Fibroblast of lung (primary cell): Measurements from ENCODE around the gene TMEM52B. TPM values are rescaled to one million over a fixed set of nuclear protein-coding genes. Genes with fewer than 3 reads are reported as not detected.

Experiments
- DNase-seq, 2 donors: peaks; one replicate each; pipeline versions ENCODE4 v3.0.0 to v3.0.0-alpha.2; 2010; ENCODE audit warnings: low read depth in 2 of 2
- H2AFZ ChIP-seq: 2 replicates; pipeline ENCODE4 v1.5.1; 2012; ENCODE audit warnings: low read length, control low read depth, inconsistent platforms
- H3K27ac ChIP-seq: 2 replicates; pipeline ENCODE4 v1.5.1; 2011; ENCODE audit warnings: low read length, control low read depth; ENCODE audit not compliant: insufficient read depth
- H3K27me3 ChIP-seq: 2 replicates; pipeline ENCODE4 v1.5.1; 2011; ENCODE audit warnings: mild to moderate bottlenecking, low read length; ENCODE audit not compliant: control insufficient read depth, insufficient read depth
- H3K36me3 ChIP-seq: 2 replicates; pipeline ENCODE4 v1.5.1; 2011; ENCODE audit warnings: low read length; ENCODE audit not compliant: control insufficient read depth, insufficient read depth
- H3K4me1 ChIP-seq: 2 replicates; pipeline ENCODE4 v1.5.1; 2011; ENCODE audit warnings: low read length; ENCODE audit not compliant: control insufficient read depth, insufficient read depth; ENCODE audit errors: extremely low read depth
- H3K4me2 ChIP-seq: 2 replicates; pipeline ENCODE4 v1.5.1; 2011; ENCODE audit warnings: low read length, control low read depth; ENCODE audit not compliant: insufficient read depth; ENCODE audit errors: extremely low read depth
- H3K4me3 ChIP-seq, 4 experiments: fragments of 200-600 bp in 1 of 4; sonication (generic) in 1 of 4; replicated peaks in 1 of 4; 2 replicates each; pipeline ENCODE4 v1.5.1; 2011 to 2016; ENCODE audit warnings: low read length in 4 of 4, low read depth in 3 of 4, mild to moderate bottlenecking in 3 of 4, control low read depth in 2 of 4, inconsistent platforms in 1 of 4, mixed read lengths in 1 of 4; ENCODE audit not compliant: insufficient read depth in 1 of 4; ENCODE audit errors: control extremely low read depth in 1 of 4
- H3K79me2 ChIP-seq: 2 replicates; pipeline ENCODE4 v1.5.1; 2012; ENCODE audit warnings: mild to moderate bottlenecking, low read length, inconsistent platforms; ENCODE audit not compliant: control insufficient read depth, insufficient read depth
- H3K9ac ChIP-seq: 2 replicates; pipeline ENCODE4 v1.5.1; 2011; ENCODE audit warnings: mild to moderate bottlenecking, low read length, control low read depth; ENCODE audit not compliant: insufficient read depth
- H3K9me3 ChIP-seq: 2 replicates; pipeline ENCODE4 v1.5.1; 2012; ENCODE audit warnings: low read depth, low read length; ENCODE audit not compliant: control insufficient read depth, insufficient read depth
- H4K20me1 ChIP-seq: 2 replicates; pipeline ENCODE4 v1.5.1; 2011; ENCODE audit warnings: low read length; ENCODE audit not compliant: control insufficient read depth, insufficient read depth; ENCODE audit errors: extremely low read depth
- EZH2 ChIP-seq: IDR thresholded peaks from 2 replicates; pipeline ENCODE4 v1.5.1; 2012; ENCODE audit warnings: low read length, control low read depth, mild to moderate bottlenecking; ENCODE audit errors: missing control alignments
- polyA plus RNA-seq, 2 donors: library from polyadenylated mRNA; depleted of rRNA in 1 of 2; stranded (reverse) in 1 of 2; unstranded in 1 of 2; fragments of >200 nt; gene quantifications; 2 replicates each; pipeline ENCODE4 v1.2.1, GENCODE V29; 2011 to 2012; ENCODE audit warnings: missing spikeins in 1 of 2
- total RNA-seq: library from RNA; depleted of rRNA; stranded (reverse); fragments of >200 nt; gene quantifications from 2 replicates; pipeline ENCODE4 v1.2.1, GENCODE V29; 2014
- TF ChIP-seq, protein P1 (sequence below), 2 donors: IDR thresholded peaks in 1 of 2; conservative IDR thresholded peaks in 1 of 2; 1 replicate in 1 of 2; 2 replicates in 1 of 2; pipeline ENCODE4 v1.5.1; 2011 to 2012; ENCODE audit warnings: low read length in 2 of 2, control low read depth in 1 of 2, inconsistent platforms in 1 of 2, low read depth in 1 of 2, mild to moderate bottlenecking in 1 of 2

Gene TMEM52B
- total and polyA plus RNA-seq, 2 donors (not counting 1 experiment from before 2014, with no cell fraction given): 0.50 to 5.7 TPM

DNA sequence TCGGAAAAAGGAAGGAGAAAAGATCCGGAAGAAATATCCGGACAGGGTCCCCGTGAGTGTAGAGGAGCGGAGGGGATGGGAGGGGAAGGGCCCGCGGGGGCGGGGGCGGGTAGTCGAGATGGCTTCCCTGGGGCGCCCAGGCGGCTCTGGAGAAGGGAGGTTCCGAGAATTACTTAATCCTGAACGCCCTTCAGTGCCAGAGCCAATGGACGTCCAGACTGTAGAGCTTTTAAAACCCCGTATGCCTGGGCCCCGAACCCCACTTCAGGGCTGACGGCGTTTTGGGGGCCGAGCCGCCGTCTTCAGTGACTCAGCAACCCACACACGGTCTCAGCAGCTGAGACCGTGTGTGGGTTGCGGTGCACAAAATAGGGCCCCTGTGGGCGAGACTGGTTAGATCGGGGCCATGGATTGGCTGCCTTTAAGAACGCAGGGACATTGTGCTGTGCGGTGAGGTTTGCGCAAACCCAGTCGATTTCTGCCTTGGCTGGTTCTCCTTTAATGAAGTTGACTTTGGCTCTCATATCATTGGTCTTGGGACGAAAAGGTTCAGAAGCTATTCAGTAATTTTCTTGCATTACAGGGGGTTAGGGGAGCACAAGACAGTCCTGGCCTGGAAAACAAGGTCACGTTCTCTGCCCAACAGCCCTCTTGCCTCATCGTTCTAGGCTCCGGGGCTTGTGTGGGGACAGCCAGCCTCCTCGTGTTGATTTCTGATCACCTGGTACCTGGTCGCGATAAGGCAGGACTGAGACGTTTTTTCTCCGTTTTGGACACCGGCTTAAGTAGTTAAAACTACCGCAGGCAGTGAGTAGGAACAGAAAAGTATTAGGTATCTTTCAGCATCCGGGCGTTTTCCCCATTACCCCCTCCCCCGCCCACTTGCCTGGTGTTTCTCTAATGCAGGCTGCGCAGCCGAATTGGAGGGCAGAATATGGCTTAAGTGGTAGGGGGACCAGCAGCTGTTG lies 34.6 kb downstream of the TMEM52B start:
- Histone ChIP-seq H3K4me2 (peak overlapping the region; percentile 93), H3K4me3 (peak overlapping the region; percentile 96 to 100 (median 98)), H4K20me1 (peaks cover 4% of the 10 kb centered on the region), H3K27ac (peak overlapping the region; percentile 100), H3K4me1 (peaks cover 4% of the 10 kb centered on the region), H3K9ac (peak overlapping the region; percentile 100), H2AFZ (peak overlapping the region; percentile 54), H3K27me3 (no peaks in the 10 kb centered on the region), H3K79me2 (peaks cover 24% of the 10 kb centered on the region), H3K9me3 (no peaks in the 10 kb centered on the region), H3K36me3 (peaks cover 2% of the 10 kb centered on the region)
- peak; percentile 92 to 94 for DNase-seq
- TF ChIP-seq, protein P1, sequence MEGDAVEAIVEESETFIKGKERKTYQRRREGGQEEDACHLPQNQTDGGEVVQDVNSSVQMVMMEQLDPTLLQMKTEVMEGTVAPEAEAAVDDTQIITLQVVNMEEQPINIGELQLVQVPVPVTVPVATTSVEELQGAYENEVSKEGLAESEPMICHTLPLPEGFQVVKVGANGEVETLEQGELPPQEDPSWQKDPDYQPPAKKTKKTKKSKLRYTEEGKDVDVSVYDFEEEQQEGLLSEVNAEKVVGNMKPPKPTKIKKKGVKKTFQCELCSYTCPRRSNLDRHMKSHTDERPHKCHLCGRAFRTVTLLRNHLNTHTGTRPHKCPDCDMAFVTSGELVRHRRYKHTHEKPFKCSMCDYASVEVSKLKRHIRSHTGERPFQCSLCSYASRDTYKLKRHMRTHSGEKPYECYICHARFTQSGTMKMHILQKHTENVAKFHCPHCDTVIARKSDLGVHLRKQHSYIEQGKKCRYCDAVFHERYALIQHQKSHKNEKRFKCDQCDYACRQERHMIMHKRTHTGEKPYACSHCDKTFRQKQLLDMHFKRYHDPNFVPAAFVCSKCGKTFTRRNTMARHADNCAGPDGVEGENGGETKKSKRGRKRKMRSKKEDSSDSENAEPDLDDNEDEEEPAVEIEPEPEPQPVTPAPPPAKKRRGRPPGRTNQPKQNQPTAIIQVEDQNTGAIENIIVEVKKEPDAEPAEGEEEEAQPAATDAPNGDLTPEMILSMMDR (conservative IDR thresholded peaks at IDR 0.05 in 1 of 2, IDR thresholded peaks at IDR 0.05 in 1 of 2; ENCODE audit: low read depth in 1 of 2, low read length in 2 of 2): no peak
- no peak for TF ChIP-seq EZH2

DNA sequence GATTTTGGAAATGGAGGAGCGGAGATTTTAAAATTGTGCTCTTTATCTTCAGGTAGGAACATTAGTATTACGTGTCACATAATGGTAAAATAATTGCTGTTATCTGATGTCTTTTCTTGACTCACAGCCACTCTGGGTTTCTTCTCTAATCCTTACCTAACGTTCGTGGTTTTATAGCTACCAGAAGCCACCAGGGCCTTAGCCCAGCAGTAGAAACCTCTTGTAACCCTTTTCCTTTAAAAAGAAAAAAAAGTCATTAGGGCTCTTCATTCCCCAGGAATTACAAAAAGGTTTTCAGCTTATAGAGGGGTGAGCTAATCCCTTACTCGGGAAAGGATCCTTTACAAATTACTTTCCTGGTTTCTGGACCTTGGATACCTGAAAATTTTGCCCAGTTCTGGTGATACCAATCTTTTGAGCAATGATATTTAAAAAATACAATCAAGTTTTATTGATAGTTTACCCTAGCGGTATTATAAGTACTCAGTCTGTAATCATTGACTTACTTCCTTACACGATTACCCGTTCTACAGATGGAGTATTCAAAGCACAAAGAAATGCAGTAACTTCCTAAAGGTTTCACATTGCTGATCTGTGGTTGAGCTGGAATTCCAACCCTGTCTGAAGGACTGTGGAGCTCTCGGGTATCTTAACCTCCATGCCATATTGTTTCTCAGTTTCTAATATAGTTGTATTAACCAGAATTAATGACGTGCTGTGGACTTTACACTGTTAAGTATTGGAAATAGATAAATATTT lies 35.5 kb downstream of the TMEM52B start:
- Histone ChIP-seq H3K79me2 (peaks cover 24% of the 10 kb centered on the region), H3K9me3 (no peaks in the 10 kb centered on the region), H4K20me1 (peaks cover 4% of the 10 kb centered on the region), H3K4me2 (peak overlapping the region; percentile 93), H3K4me1 (peaks cover 4% of the 10 kb centered on the region), H3K27me3 (no peaks in the 10 kb centered on the region), H2AFZ (no peak overlapping the region), H3K4me3 (peak overlapping the region; percentile 96 to 100 (median 98)), H3K36me3 (peaks cover 2% of the 10 kb centered on the region), H3K27ac (peak overlapping the region; percentile 100), H3K9ac (peak overlapping the region; percentile 100)
- peak; percentile 63 to 86 for DNase-seq
- TF ChIP-seq, protein P1 (conservative IDR thresholded peaks at IDR 0.05 in 1 of 2, IDR thresholded peaks at IDR 0.05 in 1 of 2; ENCODE audit: low read depth in 1 of 2, low read length in 2 of 2): no peak
- TF ChIP-seq EZH2: no peak

DNA sequence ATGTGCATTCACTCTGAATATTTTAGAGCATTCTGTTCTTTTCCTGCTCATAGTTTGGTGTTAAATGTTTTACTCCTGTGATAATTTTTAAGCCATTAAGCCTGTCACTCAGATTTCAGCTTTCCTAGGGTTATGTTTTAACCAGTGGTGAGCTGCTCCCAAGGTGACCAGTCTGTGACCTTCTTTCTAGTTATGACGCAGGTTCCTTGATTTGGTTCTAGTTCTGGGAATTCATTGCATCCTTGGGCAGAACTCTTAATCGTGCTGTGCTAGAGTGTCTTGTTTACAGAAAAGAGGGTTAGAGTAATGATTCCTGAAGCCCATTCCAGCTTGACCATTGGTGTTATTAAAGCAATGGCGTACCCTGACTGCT lies 36.0 kb downstream of the TMEM52B start:
- Histone ChIP-seq H3K9ac (peak overlapping the region; percentile 22), H3K4me2 (peak overlapping the region; percentile 93), H4K20me1 (peaks cover 4% of the 10 kb centered on the region), H3K36me3 (peaks cover 2% of the 10 kb centered on the region), H3K27ac (peak overlapping the region; percentile 6), H3K9me3 (no peaks in the 10 kb centered on the region), H3K79me2 (peaks cover 24% of the 10 kb centered on the region), H3K27me3 (no peaks in the 10 kb centered on the region), H3K4me1 (peaks cover 4% of the 10 kb centered on the region), H3K4me3 (peak overlapping the region; percentile 96 to 100 (median 98)), H2AFZ (no peak overlapping the region)
- DNase-seq: peak in 1 of 2 donors; percentile 51
- TF ChIP-seq EZH2: no peak
- TF ChIP-seq, protein P1 (conservative IDR thresholded peaks at IDR 0.05 in 1 of 2, IDR thresholded peaks at IDR 0.05 in 1 of 2; ENCODE audit: low read depth in 1 of 2, low read length in 2 of 2): no peak
